ENCODE measurements around the gene FKBP3. TPM values are rescaled to one million over a fixed set of nuclear protein-coding genes. Genes with fewer than 3 reads are reported as not detected.
A peak's percentile ranks its signal among the peaks of the same experiment; 100 is the strongest.

The FKBP3 gene
- 28.3 and 40.9 TPM in 2 replicates for total RNA-seq (2014; rRNA removed; shearing (Covaris generic))
- polyA plus RNA-seq (2016; fragmentation: Nextera tagmentation; extraction: Ambion mirVana), result 124 and 125 TPM in 2 replicates

DNA sequence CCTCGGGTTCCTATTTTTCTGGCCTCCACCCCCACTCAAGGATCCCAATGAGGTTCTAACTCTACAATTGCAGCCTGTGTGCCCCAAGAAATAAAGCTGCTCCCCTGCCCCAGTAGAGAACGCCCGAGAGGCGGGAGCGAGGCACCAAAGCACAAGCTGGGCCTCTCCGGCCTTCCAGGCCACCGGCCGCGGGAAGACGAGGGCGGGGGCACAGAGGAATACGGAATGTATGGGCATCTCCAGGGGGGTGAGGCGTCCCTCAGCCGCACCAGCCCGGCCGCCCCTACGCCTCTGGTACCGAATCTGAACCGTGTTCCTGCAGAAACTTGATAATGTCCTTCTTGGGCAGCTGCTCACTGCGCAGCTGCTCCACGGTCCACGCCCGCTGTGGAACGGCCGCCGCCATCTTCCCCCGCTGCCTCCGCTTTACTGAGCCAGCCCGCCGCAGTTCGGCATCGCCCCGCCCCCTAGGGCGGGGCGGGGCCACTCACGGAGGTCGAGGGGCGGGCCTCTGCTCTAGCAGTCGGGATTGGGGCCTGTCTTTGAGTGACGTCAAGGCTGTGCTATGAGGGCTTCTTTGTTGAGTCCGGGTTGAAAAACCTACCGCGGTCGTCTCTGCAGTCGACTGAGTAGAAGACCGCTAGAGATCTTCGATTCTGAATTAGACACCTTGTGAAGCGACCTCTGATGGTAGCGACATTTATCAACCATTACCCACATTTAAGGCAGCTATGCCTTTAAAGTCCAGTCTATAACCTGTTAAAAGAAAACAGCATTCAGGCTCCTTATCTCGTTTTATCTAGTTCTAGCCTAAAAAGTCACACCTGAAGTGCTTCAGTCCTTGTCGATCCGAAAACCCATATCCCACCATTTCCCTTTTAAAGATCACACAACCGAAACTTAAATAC is at the start of gene FKBP3:
TSS of gene FKBP3 (minus strand) at position 431 of the 908 bp plus-strand sequence. CDS start at position 406, 25 bp downstream.
- Histone ChIP-seq H3K36me3 (ENCODE audit: low read depth) (0 out of 2 replicates have a peak, but pooled peaks cover under 1% of the 10 kb centered on the region), H3F3A (ENCODE audit: insufficient read depth) (peaks cover 15% of the 10 kb centered on the region; the same call in 1 of the 2 replicates), H3K4me1 (ENCODE audit: insufficient read depth) (peaks cover 21% of the 10 kb centered on the region), H3K27me3 (replicated peaks; ENCODE audit: insufficient read depth) (no peaks in the 10 kb centered on the region), H2AFZ (peak within 1 kb of the TSS; percentile 100), H3K4me3 (peak within 1 kb of the TSS; percentile 90), H3K4me2 (ENCODE audit: unreplicated experiment) (peak within 1 kb of the TSS; percentile 93), H3K27ac (peak within 1 kb of the TSS; percentile 76), H4K20me1 (ENCODE audit: insufficient read depth) (no peaks in the 10 kb centered on the region; the same call in 1 of the 2 replicates), H3K9me3 (ENCODE audit: low read depth) (no peaks in the 10 kb centered on the region), H3K79me2 (ENCODE audit: insufficient read depth) (peaks cover 78% of the 10 kb centered on the region), H3K9me2 (ENCODE audit: insufficient read depth) (no peaks in the 10 kb centered on the region), H3K9ac (peak within 1 kb of the TSS; percentile 93)
- peak; percentile 100 for DNase-seq
- 0 to 1% methylated on average over 49 to 53 of the region's 53 CpGs for WGBS, 2 experiments (ENCODE audit: low coverage in 1 of 2, low lambda C conversion rate in 2 of 2, missing lambda C conversion rate in 2 of 2)
- no peak for TF ChIP-seq EZH2phosphoT487 (IDR thresholded peaks at IDR 0.05; ENCODE audit: insufficient read depth, low read depth)
- TF ChIP-seq EZH2 (IDR thresholded peaks at IDR 0.05; ENCODE audit: insufficient read depth, poor library complexity, severe bottlenecking), result no peak
- in situ Hi-C loops (cut with MboI), result no loop called here

GRCh38 chr14:45181806-45182205 is 47.5 kb upstream of the FKBP3 start:
- Histone ChIP-seq H3K4me3 (no peak overlapping the region), H3K4me2 (ENCODE audit: unreplicated experiment) (peak overlapping the region; percentile 9), H3K9ac (no peak overlapping the region), H2AFZ (no peak overlapping the region), H3K36me3 (ENCODE audit: low read depth) (no peaks in the 10 kb centered on the region), H3K27ac (no peak overlapping the region), H3K9me3 (ENCODE audit: low read depth) (no peaks in the 10 kb centered on the region), H3F3A (ENCODE audit: insufficient read depth) (peaks cover 18% of the 10 kb centered on the region), H3K27me3 (replicated peaks; ENCODE audit: insufficient read depth) (no peaks in the 10 kb centered on the region), H3K4me1 (ENCODE audit: insufficient read depth) (peaks cover 42% of the 10 kb centered on the region), H3K9me2 (ENCODE audit: insufficient read depth) (no peaks in the 10 kb centered on the region), H3K79me2 (ENCODE audit: insufficient read depth) (no peaks in the 10 kb centered on the region), H4K20me1 (ENCODE audit: insufficient read depth) (no peaks in the 10 kb centered on the region)
- in situ Hi-C loops (cut with MboI), result no loop called here
- 95 to 96% methylated on average over 3 of the region's 3 CpGs for WGBS, 2 experiments (ENCODE audit: low coverage in 1 of 2, low lambda C conversion rate in 2 of 2, missing lambda C conversion rate in 2 of 2)
- TF ChIP-seq EZH2 (IDR thresholded peaks at IDR 0.05; ENCODE audit: insufficient read depth, poor library complexity, severe bottlenecking), result no peak
- no peak for TF ChIP-seq EZH2phosphoT487 (IDR thresholded peaks at IDR 0.05; ENCODE audit: insufficient read depth, low read depth)
- DNase-seq, result no peak

DNA sequence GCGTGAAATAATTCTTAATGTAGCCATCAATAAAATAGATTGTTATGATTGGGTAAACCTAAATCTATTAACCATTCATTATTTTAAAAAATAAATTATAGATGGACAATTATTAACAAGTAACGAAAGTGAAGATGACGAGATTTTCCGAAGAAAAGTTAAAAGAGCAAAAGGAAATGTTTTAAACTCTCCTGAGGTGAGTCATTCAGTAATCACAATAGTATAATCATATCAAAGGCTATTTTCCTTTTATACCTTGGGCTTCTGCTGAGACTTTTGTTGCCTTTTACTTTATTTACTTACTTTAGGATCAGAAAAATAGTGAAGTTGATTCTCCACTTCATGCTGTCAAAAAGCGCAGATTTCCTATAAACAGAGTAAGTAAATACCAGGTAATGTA is 47.0 kb upstream of the FKBP3 start:
- Histone ChIP-seq H3K27me3 (replicated peaks; ENCODE audit: insufficient read depth) (no peaks in the 10 kb centered on the region), H4K20me1 (ENCODE audit: insufficient read depth) (no peaks in the 10 kb centered on the region), H3K9me3 (ENCODE audit: low read depth) (no peaks in the 10 kb centered on the region), H3K27ac (no peak overlapping the region), H3K36me3 (ENCODE audit: low read depth) (no peaks in the 10 kb centered on the region), H3K79me2 (ENCODE audit: insufficient read depth) (no peaks in the 10 kb centered on the region), H3K4me1 (ENCODE audit: insufficient read depth) (peaks cover 46% of the 10 kb centered on the region), H2AFZ (no peak overlapping the region), H3F3A (ENCODE audit: insufficient read depth) (peaks cover 18% of the 10 kb centered on the region), H3K9ac (no peak overlapping the region), H3K9me2 (ENCODE audit: insufficient read depth) (no peaks in the 10 kb centered on the region), H3K4me3 (no peak overlapping the region), H3K4me2 (ENCODE audit: unreplicated experiment) (peak overlapping the region; percentile 9)
- 94 to 97% methylated on average over 5 of the region's 5 CpGs for WGBS, 2 experiments (ENCODE audit: low coverage in 1 of 2, low lambda C conversion rate in 2 of 2, missing lambda C conversion rate in 2 of 2)
- in situ Hi-C loops (cut with MboI), result no loop called here
- DNase-seq, result no peak
- no peak for TF ChIP-seq EZH2phosphoT487 (IDR thresholded peaks at IDR 0.05; ENCODE audit: insufficient read depth, low read depth)
- TF ChIP-seq EZH2 (IDR thresholded peaks at IDR 0.05; ENCODE audit: insufficient read depth, poor library complexity, severe bottlenecking), result no peak

GRCh38 chr14:45177076-45177475 is 42.8 kb upstream of the FKBP3 start:
- Histone ChIP-seq H2AFZ (no peak overlapping the region; the same call in 1 of the 2 replicates), H3K9ac (no peak overlapping the region), H3K27me3 (replicated peaks; ENCODE audit: insufficient read depth) (no peaks in the 10 kb centered on the region), H3K79me2 (ENCODE audit: insufficient read depth) (no peaks in the 10 kb centered on the region), H3F3A (ENCODE audit: insufficient read depth) (peaks cover 18% of the 10 kb centered on the region), H3K4me1 (ENCODE audit: insufficient read depth) (peaks cover 31% of the 10 kb centered on the region), H4K20me1 (ENCODE audit: insufficient read depth) (no peaks in the 10 kb centered on the region), H3K4me2 (ENCODE audit: unreplicated experiment) (no peak overlapping the region), H3K9me2 (ENCODE audit: insufficient read depth) (no peaks in the 10 kb centered on the region), H3K4me3 (no peak overlapping the region), H3K27ac (peak overlapping the region; percentile 59), H3K9me3 (ENCODE audit: low read depth) (no peaks in the 10 kb centered on the region), H3K36me3 (ENCODE audit: low read depth) (no peaks in the 10 kb centered on the region)
- DNase-seq, result peak; percentile 86
- in situ Hi-C loops (cut with MboI), result no loop called here
- TF ChIP-seq EZH2phosphoT487 (IDR thresholded peaks at IDR 0.05; ENCODE audit: insufficient read depth, low read depth) (no peak), EZH2 (IDR thresholded peaks at IDR 0.05; ENCODE audit: insufficient read depth, poor library complexity, severe bottlenecking) (no peak)
- 37 to 47% methylated on average over 5 of the region's 5 CpGs for WGBS, 2 experiments (ENCODE audit: low coverage in 1 of 2, low lambda C conversion rate in 2 of 2, missing lambda C conversion rate in 2 of 2)
